Brain pericyte (primary cell): ENCODE measurements around the gene RHBDF2.

Experiments
- DNase-seq: peaks from one replicate; pipeline ENCODE4 v3.0.0-alpha.2; 2012; ENCODE audit warnings: low read depth, low spot score

The RHBDF2 gene

GRCh38 chr17:76501018-76501826 is at the start of gene RHBDF2:
RHBDF2 (minus strand) TSS chr17:76501423; CDS start chr17:76481524, 19,899 bp downstream.
- peak; percentile 56 for DNase-seq

GRCh38 chr17:76549539-76549938 is 48.3 kb upstream of the RHBDF2 start:
- no peak for DNase-seq

- DNase-seq: no peak
Observed at GRCh38 chr17:76549215-76549518, 47.9 kb upstream of the RHBDF2 start.

GRCh38 chr17:76548378-76549214 is 47.4 kb upstream of the RHBDF2 start:
- DNase-seq: no peak

GRCh38 chr17:76547642-76548202 is 46.5 kb upstream of the RHBDF2 start:
- no peak for DNase-seq

- no peak for DNase-seq
Observed at GRCh38 chr17:76547183-76547641, 46.0 kb upstream of the RHBDF2 start.

GRCh38 chr17:76546556-76547182 is 45.4 kb upstream of the RHBDF2 start:
- no peak for DNase-seq

- no peak for DNase-seq
Observed at GRCh38 chr17:76545918-76546555, 44.8 kb upstream of the RHBDF2 start.

GRCh38 chr17:76544546-76545365 is 43.5 kb upstream of the RHBDF2 start:
- no peak for DNase-seq

- no peak for DNase-seq
Observed at GRCh38 chr17:76543826-76544545, 42.8 kb upstream of the RHBDF2 start.

GRCh38 chr17:76543482-76543825 is 42.2 kb upstream of the RHBDF2 start:
- no peak for DNase-seq

GRCh38 chr17:76542984-76543383 is 41.8 kb upstream of the RHBDF2 start:
- no peak for DNase-seq

GRCh38 chr17:76542566-76542971 is 41.3 kb upstream of the RHBDF2 start:
- no peak for DNase-seq

- no peak for DNase-seq
Observed at GRCh38 chr17:76541739-76542454, 40.7 kb upstream of the RHBDF2 start.

GRCh38 chr17:76540381-76541300 is 39.4 kb upstream of the RHBDF2 start:
- DNase-seq: peak; percentile 83

GRCh38 chr17:76539631-76540271 is 38.5 kb upstream of the RHBDF2 start, which contains the start of gene PRCD:
PRCD (plus strand) TSS chr17:76540044; CDS start chr17:76540142, 98 bp downstream.
- no peak for DNase-seq

- DNase-seq: no peak
Observed at GRCh38 chr17:76538941-76539570, 37.8 kb upstream of the RHBDF2 start.
